Adipose tissue (tissue), 3 donors: Measurements from ENCODE around the gene HLF. TPM values are rescaled to one million over a fixed set of nuclear protein-coding genes. Genes with fewer than 3 reads are reported as not detected.

ENCODE experiments used
- H3K27ac ChIP-seq: one replicate; pipeline ENCODE4 v1.5.1; 2013; ENCODE audit warnings: low read depth, low read length
- WGBS, 3 donors: extraction: QIAGEN DNeasy Blood & Tissue Kit; methylation state at CpG; one replicate each; pipeline ENCODE4 v1.1.7; 2013; 5-methylcytosine and 5-hydroxymethylcytosine counted together
- polyA plus RNA-seq, 3 donors: library from polyadenylated mRNA; stranded (reverse); fragments of 200-250 nt; gene quantifications; one replicate each; pipeline ENCODE4 v1.2.3, GENCODE V29; 2013
- donor health status: healthy with polysubstance abuse.
- donor health status: Bipolar disorder and iron deficiency.
- donor health status: healthy.

HLF gene
- polyA plus RNA-seq, 3 donors: 1.9 to 7.4 (median 2.6) TPM

DNA sequence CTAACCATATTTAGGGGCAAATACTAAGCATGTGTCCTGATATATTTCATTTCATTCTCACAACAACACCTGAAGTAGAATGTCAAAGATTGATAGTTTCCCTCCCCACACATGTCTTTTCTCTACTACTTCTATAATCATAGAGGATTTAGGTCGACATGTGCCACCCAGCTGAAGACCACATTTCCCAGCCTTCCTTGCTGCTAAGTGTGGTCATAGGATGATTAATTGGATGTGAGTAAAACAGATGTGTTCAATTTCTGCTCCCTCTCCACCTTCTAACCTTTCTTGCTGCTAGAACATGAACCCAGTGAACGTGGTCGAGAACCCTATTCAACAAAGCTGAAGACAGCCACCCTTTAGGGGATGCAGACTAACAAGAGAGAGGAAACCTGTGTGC lies 18.8 kb upstream of the HLF start:
- WGBS, 3 donors: 45 to 63% (median 62%) methylated on average over 3 of the region's 3 CpGs

DNA sequence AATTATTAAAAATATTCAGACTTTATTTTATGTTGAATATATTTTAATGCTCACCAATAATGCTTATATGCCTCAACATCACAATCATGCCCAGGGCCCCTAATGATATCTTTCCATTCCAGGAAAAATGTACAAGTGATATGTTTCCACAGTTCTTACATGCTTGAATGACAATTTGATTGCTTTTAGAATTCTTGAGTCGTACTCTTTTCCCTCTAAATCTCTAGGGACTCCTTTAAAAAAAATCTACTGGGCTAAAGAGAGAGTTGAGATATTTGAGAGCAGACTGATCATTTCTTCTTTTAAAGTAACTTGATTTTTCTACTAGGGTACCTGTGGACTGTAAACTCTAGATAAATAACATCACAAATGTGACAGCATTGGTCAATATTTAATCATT lies 18.2 kb upstream of the HLF start:
- H3K27ac ChIP-seq: no peak overlapping the region
- WGBS, 3 donors: 46 to 67% (median 64%) methylated on average over 1 of the region's 1 CpG

More for the DNA sequence above, 18.8 kb upstream of the HLF start:
- no peak overlapping the region for H3K27ac ChIP-seq

DNA sequence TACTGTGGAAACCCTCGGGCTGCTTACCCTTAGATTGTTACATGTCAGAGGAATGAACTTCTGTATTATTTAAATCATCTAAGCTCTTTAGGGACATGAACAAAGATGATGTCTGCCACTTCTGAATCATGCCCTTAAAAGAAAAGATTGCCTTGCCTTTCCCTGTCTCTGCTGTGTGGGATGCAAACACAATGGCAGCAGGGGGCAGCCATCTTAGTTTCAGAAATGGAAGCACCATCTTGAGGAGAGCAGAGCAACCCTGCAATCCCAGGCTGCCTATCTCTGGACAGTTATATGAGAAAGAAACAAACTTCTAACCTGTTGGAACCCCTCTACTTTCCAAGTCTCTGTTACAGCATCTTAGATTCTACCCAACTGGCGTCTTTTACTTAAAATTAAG lies 16.7 kb upstream of the HLF start:
- 74 to 82% (median 75%) methylated on average over 2 of the region's 2 CpGs for WGBS, 3 donors
- no peak overlapping the region for H3K27ac ChIP-seq

- no peak overlapping the region for H3K27ac ChIP-seq
- 87 to 91% (median 89%) methylated on average over 7 of the region's 7 CpGs for WGBS, 3 donors
Observed at GRCh38 chr17:55249861-55250260, 14.9 kb upstream of the HLF start.

GRCh38 chr17:55254375-55254774 lies 10.4 kb upstream of the HLF start:
- no peak overlapping the region for H3K27ac ChIP-seq
- 67 to 78% (median 72%) methylated on average over 6 of the region's 6 CpGs for WGBS, 3 donors

GRCh38 chr17:55258578-55259135 lies 6.1 kb upstream of the HLF start:
- 74 to 85% (median 84%) methylated on average over 3 of the region's 3 CpGs for WGBS, 3 donors

DNA sequence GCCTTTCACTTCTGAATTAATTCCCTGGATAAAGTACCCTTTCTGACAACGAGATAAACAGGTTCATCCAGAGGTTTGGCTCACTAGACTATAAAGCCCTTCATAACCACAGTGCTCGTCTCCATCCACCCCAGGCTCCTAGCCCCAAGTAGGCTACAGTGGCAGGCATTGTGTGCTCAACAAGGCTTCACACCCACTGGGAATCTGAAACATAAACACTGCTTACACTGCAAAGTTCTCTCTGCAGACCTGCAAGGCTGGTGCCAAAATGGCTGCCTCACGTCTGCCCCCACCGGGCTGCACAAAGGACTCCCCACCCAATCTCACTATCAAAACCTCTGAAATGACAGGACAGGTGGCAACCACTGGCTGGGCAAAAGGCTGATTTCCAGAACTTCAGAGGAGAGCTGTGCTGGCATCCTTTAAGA lies 5.1 kb upstream of the HLF start:
- H3K27ac ChIP-seq: no peak overlapping the region
- WGBS, 3 donors: 45 to 69% (median 62%) methylated on average over 4 of the region's 4 CpGs

More at GRCh38 chr17:55258578-55259135, 6.1 kb upstream of the HLF start:
- no peak overlapping the region for H3K27ac ChIP-seq

DNA sequence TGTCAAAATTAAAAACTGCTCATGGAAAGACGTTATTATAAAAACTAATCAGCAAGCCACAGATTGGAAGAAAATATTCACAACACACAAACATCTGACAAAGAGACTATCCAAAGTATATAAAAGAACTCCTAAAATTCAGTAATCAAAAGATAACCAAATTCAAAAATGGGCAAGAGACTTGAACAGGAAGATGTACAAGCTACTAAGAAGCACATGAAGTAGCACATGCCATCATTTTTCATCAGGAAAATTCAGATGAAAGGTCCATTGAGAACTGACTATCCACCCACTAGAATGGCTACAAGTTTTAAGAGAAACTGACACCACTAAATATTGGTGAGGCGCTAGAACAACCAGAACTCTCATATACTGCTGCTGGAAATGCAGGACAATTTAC lies 3.4 kb upstream of the HLF start:
- no peak overlapping the region for H3K27ac ChIP-seq
- 91 to 95% (median 94%) methylated on average over 2 of the region's 2 CpGs for WGBS, 3 donors

- no peak overlapping the region for H3K27ac ChIP-seq
Observed at GRCh38 chr17:55263569-55264277, 1.0 kb upstream of the HLF start.

GRCh38 chr17:55264278-55264644 lies 499 bp upstream of the HLF start:
- WGBS, 3 donors: 4 to 6% (median 6%) methylated on average over 13 of the region's 13 CpGs
- H3K27ac ChIP-seq: no peak overlapping the region

More at GRCh38 chr17:55263569-55264277, 1.0 kb upstream of the HLF start:
- 10 to 20% (median 12%) methylated on average over 31 of the region's 31 CpGs for WGBS, 3 donors

DNA sequence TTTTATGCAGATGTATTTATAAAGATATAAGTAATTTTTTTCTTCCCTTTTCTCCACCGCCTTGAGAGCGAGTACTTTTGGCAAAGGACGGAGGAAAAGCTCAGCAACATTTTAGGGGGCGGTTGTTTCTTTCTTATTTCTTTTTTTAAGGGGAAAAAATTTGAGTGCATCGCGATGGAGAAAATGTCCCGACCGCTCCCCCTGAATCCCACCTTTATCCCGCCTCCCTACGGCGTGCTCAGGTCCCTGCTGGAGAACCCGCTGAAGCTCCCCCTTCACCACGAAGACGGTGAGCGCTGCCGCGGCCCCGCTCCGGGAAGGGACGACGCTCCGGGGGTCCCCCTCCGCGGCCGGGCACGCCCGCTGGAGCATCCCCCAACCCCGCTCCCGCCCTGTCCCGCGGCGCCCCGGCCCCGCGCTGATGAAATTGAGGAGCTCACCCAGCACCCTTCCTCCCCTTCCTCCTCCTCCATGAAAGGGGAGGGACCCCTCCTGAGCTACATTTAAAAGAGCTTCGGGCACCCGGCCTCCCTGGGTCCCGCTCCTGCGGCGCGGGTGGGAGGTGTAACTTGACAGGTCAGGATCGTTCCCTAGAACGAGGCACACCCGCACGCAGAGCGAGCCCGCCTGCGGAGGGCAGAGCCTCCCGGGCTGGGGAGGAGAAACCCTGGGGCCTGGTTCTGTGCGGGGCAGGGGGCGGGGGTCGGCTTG lies 706 bp downstream of the HLF start:
- no peak overlapping the region for H3K27ac ChIP-seq
- 0 to 1% (median 1%) methylated on average over 51 to 52 of the region's 52 CpGs for WGBS, 3 donors

- WGBS, 3 donors: 10 to 26% (median 16%) methylated on average over 25 of the region's 25 CpGs
Observed at GRCh38 chr17:55266051-55266957, 1.5 kb downstream of the HLF start.

GRCh38 chr17:55266958-55267688 lies 2.4 kb downstream of the HLF start:
- H3K27ac ChIP-seq: no peak overlapping the region
- 36 to 46% (median 39%) methylated on average over 3 of the region's 3 CpGs for WGBS, 3 donors

More at GRCh38 chr17:55266051-55266957, 1.5 kb downstream of the HLF start:
- H3K27ac ChIP-seq: no peak overlapping the region

GRCh38 chr17:55267777-55268648 lies 3.3 kb downstream of the HLF start:
- 79 to 91% (median 80%) methylated on average over 11 of the region's 11 CpGs for WGBS, 3 donors
- no peak overlapping the region for H3K27ac ChIP-seq

- H3K27ac ChIP-seq: no peak overlapping the region
- 56 to 65% (median 58%) methylated on average over 8 of the region's 8 CpGs for WGBS, 3 donors
Observed at GRCh38 chr17:55268649-55269480, 4.1 kb downstream of the HLF start.

- H3K27ac ChIP-seq: no peak overlapping the region
Observed at GRCh38 chr17:55269894-55270293, 5.1 kb downstream of the HLF start.
